ENCODE results near the gene CDK6. TPM values are rescaled to one million over a fixed set of nuclear protein-coding genes. Genes with fewer than 3 reads are reported as not detected.

Gene CDK6
- total RNA-seq, 2 donors from 2014 or later, result 28.5 to 36.6 TPM

DNA sequence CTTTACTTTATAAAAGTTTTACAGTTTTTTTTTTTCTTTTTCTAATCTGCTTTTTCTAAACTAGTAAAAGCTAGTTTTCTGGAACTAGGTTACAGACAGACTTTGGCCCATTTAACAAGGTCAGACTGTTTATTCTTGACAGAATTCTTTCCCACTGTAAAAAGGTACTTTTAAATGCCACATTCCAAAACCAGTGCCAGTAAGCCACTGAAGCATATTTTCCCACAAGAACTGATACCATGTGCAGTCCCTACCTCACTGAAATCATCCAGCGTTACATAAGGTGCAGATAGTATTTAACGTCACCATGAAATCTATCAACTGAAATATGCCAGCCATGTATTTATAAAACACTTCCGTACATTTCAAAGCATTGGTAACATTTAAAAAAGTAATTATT lies 121.6 kb downstream of the CDK6 start:
- TF ChIP-seq, protein P1, sequence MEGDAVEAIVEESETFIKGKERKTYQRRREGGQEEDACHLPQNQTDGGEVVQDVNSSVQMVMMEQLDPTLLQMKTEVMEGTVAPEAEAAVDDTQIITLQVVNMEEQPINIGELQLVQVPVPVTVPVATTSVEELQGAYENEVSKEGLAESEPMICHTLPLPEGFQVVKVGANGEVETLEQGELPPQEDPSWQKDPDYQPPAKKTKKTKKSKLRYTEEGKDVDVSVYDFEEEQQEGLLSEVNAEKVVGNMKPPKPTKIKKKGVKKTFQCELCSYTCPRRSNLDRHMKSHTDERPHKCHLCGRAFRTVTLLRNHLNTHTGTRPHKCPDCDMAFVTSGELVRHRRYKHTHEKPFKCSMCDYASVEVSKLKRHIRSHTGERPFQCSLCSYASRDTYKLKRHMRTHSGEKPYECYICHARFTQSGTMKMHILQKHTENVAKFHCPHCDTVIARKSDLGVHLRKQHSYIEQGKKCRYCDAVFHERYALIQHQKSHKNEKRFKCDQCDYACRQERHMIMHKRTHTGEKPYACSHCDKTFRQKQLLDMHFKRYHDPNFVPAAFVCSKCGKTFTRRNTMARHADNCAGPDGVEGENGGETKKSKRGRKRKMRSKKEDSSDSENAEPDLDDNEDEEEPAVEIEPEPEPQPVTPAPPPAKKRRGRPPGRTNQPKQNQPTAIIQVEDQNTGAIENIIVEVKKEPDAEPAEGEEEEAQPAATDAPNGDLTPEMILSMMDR (conservative IDR thresholded peaks at IDR 0.05), result no peak
- no peak overlapping the region for H3K4me3 Mint-ChIP-seq
- Histone ChIP-seq H3K4me3 (ENCODE audit: low read length) (no peak overlapping the region), H3K4me1 (ENCODE audit: control insufficient read depth, insufficient read depth, low read length) (no peaks in the 10 kb centered on the region), H3K9me3 (ENCODE audit: control insufficient read depth, low read length) (no peaks in the 10 kb centered on the region), H3K27me3 (ENCODE audit: control insufficient read depth, insufficient read depth, low read length, poor library complexity, severe bottlenecking) (no peaks in the 10 kb centered on the region), H3K9ac (ENCODE audit: extremely low read depth, low read length, poor library complexity, severe bottlenecking) (no peak overlapping the region), H3K36me3 (ENCODE audit: control insufficient read depth, insufficient read depth, low read length) (peaks cover 10% of the 10 kb centered on the region), H3K27ac (ENCODE audit: low read depth, low read length) (no peak overlapping the region)
- H3K36me3 Mint-ChIP-seq (ENCODE audit: low read depth), result no peaks in the 10 kb centered on the region
- no peaks in the 10 kb centered on the region for H3K27me3 Mint-ChIP-seq (ENCODE audit: insufficient read depth)
- no peaks in the 10 kb centered on the region for H3K4me1 Mint-ChIP-seq
- DNase-seq, result no peak
- H3K9me3 Mint-ChIP-seq, result no peaks in the 10 kb centered on the region
- no peak overlapping the region for H3K27ac Mint-ChIP-seq
- 95 to 100% methylated on average over 1 to 3 of the region's 3 CpGs for WGBS, 2 experiments (ENCODE audit: insufficient coverage in 1 of 2, insufficient read length in 1 of 2)

DNA sequence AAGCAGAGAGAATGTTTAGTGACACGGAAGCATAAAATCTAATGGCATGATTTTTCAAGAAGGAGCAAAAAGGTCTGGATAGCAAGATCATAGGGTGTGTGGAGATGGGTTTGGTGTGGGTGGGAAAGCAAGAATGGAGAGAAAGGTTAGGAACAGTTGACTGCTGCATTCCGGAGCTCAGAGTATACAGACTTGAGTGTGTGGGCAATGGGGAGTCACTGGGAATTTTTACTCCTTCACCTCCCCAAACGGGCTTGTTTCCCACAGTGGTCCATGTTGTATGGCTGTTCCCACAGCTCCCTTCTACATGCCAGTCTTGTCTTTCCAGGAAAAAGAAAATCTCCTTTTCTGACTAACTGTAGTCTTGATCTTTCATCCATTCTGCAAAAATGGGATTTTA lies 122.1 kb downstream of the CDK6 start:
- H3K4me3 Mint-ChIP-seq, result no peak overlapping the region

DNA sequence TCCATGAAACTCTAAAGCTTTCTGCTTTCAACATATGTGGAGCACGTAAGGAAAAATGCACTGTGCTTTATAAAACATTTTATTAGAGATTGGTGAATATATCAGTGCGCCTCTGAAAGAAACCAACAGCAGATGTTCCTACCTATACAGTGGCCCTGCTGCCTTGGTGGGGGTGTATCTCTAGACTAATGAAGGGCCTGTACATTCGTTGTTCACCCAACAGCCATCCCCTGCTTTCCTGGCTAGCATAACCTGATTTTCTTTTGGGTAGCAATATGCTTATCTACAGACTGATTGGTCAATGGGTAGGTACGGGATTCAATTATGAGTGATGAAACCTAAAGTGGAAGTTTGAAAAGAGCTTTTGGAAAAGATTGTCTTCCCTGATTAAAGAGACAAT lies 126.5 kb downstream of the CDK6 start:
- H3K27ac Mint-ChIP-seq, result no peak overlapping the region
- H3K36me3 Mint-ChIP-seq (ENCODE audit: low read depth), result peaks cover 6% of the 10 kb centered on the region

More for the DNA sequence above, 122.1 kb downstream of the CDK6 start:
- Mint-ChIP-seq H3K27me3 (ENCODE audit: insufficient read depth) (no peaks in the 10 kb centered on the region), H3K36me3 (ENCODE audit: low read depth) (no peaks in the 10 kb centered on the region), H3K4me1 (no peaks in the 10 kb centered on the region), H3K9me3 (no peaks in the 10 kb centered on the region), H3K27ac (no peak overlapping the region)
- no peak overlapping the region for H3K4me3 ChIP-seq (ENCODE audit: low read length)
- no peak overlapping the region for H3K9ac ChIP-seq (ENCODE audit: extremely low read depth, low read length, poor library complexity, severe bottlenecking)
- no peaks in the 10 kb centered on the region for H3K9me3 ChIP-seq (ENCODE audit: control insufficient read depth, low read length)
- no peak overlapping the region for H3K27ac ChIP-seq (ENCODE audit: low read depth, low read length)
- no peak for DNase-seq
- no peaks in the 10 kb centered on the region for H3K27me3 ChIP-seq (ENCODE audit: control insufficient read depth, insufficient read depth, low read length, poor library complexity, severe bottlenecking)
- 94 to 100% methylated on average over 2 to 3 of the region's 3 CpGs for WGBS, 2 experiments (ENCODE audit: insufficient coverage in 1 of 2, insufficient read length in 1 of 2)
- H3K4me1 ChIP-seq (ENCODE audit: control insufficient read depth, insufficient read depth, low read length), result no peaks in the 10 kb centered on the region
- peaks cover 10% of the 10 kb centered on the region for H3K36me3 ChIP-seq (ENCODE audit: control insufficient read depth, insufficient read depth, low read length)
- TF ChIP-seq, protein P1 (conservative IDR thresholded peaks at IDR 0.05), result no peak

More for the DNA sequence above, 126.5 kb downstream of the CDK6 start:
- H3K27me3 Mint-ChIP-seq (ENCODE audit: insufficient read depth), result no peaks in the 10 kb centered on the region
- Histone ChIP-seq H3K9me3 (ENCODE audit: control insufficient read depth, low read length) (peaks cover 14% of the 10 kb centered on the region), H3K36me3 (ENCODE audit: control insufficient read depth, insufficient read depth, low read length) (peaks cover 22% of the 10 kb centered on the region), H3K9ac (ENCODE audit: extremely low read depth, low read length, poor library complexity, severe bottlenecking) (no peak overlapping the region), H3K4me3 (ENCODE audit: low read length) (no peak overlapping the region), H3K27me3 (ENCODE audit: control insufficient read depth, insufficient read depth, low read length, poor library complexity, severe bottlenecking) (no peaks in the 10 kb centered on the region), H3K27ac (ENCODE audit: low read depth, low read length) (no peak overlapping the region), H3K4me1 (ENCODE audit: control insufficient read depth, insufficient read depth, low read length) (no peaks in the 10 kb centered on the region)
- H3K4me3 Mint-ChIP-seq, result no peak overlapping the region
- TF ChIP-seq, protein P1 (conservative IDR thresholded peaks at IDR 0.05), result no peak
- H3K9me3 Mint-ChIP-seq, result peaks cover 9% of the 10 kb centered on the region
- no peaks in the 10 kb centered on the region for H3K4me1 Mint-ChIP-seq
- WGBS, 2 experiments (ENCODE audit: insufficient coverage in 1 of 2, insufficient read length in 1 of 2), result 87% methylated on average over 4 of the region's 4 CpGs; no CpG with 5 or more reads in 1 of the 2 experiments
- DNase-seq, result no peak
